ENCODE data around the gene SND1. TPM values are rescaled to one million over a fixed set of nuclear protein-coding genes. Genes with fewer than 3 reads are reported as not detected.

The SND1 gene
- total and polyA plus RNA-seq, 2 donors (not counting 1 experiment from before 2014, with no cell fraction given): 44.4 to 165 TPM

DNA sequence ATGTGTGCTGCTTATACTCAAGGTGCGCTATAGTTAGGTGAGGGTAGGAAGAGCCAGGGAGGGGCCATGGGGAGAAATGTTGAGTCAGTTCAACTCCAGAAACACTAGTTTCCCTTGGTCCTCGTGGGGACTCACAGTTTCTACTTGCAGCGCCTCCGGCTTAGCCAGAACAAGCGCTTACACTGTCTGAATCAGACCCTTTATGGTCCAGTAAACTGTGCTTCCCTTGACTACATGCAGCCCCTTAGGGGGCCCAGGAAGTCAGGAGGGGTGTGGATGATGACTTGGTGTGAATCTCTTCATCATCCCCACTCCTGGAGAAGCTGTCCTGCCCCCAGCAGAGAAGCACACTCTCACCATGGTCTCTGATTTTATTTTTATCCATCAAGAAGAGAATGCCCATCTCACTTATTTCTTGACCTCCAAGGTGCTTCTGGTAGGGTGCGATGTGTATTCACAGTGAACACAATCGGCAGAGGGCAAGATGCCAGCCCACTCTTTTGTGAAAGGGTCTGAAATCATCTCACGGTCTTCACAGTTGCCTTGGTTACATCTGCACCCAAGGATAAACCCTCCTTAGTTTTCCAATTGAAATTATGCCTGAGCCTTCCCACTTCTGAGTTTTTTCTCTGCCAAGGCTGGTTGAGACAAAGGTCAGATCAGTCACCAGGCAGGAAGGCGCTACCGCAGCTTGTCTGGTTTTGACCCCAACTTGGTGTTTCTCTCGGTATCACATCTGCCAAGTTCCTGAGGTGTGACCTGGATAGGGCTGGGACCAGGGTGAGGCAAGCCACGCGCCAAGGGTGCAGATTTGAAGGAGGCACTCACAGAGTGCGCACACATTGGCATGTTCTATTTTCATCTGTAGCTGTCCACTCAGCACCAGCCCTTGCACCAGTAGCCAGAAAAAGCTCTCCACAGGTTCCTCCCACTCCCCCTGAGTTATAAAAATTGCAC, 441.9 kb downstream of the SND1 start:
- H2AFZ ChIP-seq (ENCODE audit: insufficient read depth, low read depth, low read length, poor library complexity, severe bottlenecking): no peak overlapping the region
- no peak overlapping the region for H3K4me2 ChIP-seq (replicated peaks; ENCODE audit: low read depth, low read length, poor library complexity, severe bottlenecking)
- H3K36me3 ChIP-seq (replicated peaks in 1 of 2; ENCODE audit: control extremely low read depth in 1 of 2, control insufficient read depth in 1 of 2, extremely low read depth in 1 of 2, insufficient read depth in 2 of 2, low read length in 1 of 2): peaks cover 0 to 53% of the 10 kb centered on the region in 2 experiments
- TF ChIP-seq, protein P1, sequence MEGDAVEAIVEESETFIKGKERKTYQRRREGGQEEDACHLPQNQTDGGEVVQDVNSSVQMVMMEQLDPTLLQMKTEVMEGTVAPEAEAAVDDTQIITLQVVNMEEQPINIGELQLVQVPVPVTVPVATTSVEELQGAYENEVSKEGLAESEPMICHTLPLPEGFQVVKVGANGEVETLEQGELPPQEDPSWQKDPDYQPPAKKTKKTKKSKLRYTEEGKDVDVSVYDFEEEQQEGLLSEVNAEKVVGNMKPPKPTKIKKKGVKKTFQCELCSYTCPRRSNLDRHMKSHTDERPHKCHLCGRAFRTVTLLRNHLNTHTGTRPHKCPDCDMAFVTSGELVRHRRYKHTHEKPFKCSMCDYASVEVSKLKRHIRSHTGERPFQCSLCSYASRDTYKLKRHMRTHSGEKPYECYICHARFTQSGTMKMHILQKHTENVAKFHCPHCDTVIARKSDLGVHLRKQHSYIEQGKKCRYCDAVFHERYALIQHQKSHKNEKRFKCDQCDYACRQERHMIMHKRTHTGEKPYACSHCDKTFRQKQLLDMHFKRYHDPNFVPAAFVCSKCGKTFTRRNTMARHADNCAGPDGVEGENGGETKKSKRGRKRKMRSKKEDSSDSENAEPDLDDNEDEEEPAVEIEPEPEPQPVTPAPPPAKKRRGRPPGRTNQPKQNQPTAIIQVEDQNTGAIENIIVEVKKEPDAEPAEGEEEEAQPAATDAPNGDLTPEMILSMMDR (IDR thresholded peaks at IDR 0.05): no peak
- no peak for TF ChIP-seq EZH2 (IDR thresholded peaks at IDR 0.05; ENCODE audit: borderline replicate concordance, insufficient read depth, low read depth, low read length, poor library complexity, severe bottlenecking)
- Mint-ChIP-seq H3K9me3 (ENCODE audit: insufficient read depth) (no peaks in the 10 kb centered on the region), H3K4me1 (no peaks in the 10 kb centered on the region), H3K4me3 (no peak overlapping the region), H3K27me3 (no peaks in the 10 kb centered on the region), H3K27ac (peak overlapping the region; percentile 3)
- ChIA-PET CTCF (no interaction called here), POLR2A (no interaction called here)
- ATAC-seq (ENCODE audit: low read depth): no peak
- no peaks in the 10 kb centered on the region for H3K79me2 ChIP-seq (ENCODE audit: control insufficient read depth, insufficient read depth, low read length)
- no peak overlapping the region for H3K27ac ChIP-seq (ENCODE audit: low read length in 2 of 2)
- WGBS (ENCODE audit: insufficient coverage): 88% methylated on average over 11 of the region's 14 CpGs
- H3K4me1 ChIP-seq (ENCODE audit: control insufficient read depth in 2 of 2, insufficient read depth in 2 of 2, low read length in 2 of 2): no peaks in the 10 kb centered on the region
- intact Hi-C loops (cut with micrococcal nuclease): no loop called here
- no peaks in the 10 kb centered on the region for H4K20me1 ChIP-seq (ENCODE audit: control insufficient read depth, insufficient read depth, low read length, poor library complexity, severe bottlenecking)
- H3K4me3 ChIP-seq (ENCODE audit: control extremely low read depth in 1 of 5, extremely low read depth in 1 of 5, insufficient read depth in 1 of 5, low read depth in 2 of 5, low read length in 4 of 5): no peak overlapping the region
- no peak overlapping the region for H3K9ac ChIP-seq (ENCODE audit: low read length)
- peaks cover 0 to 8% (median 0%) of the 10 kb centered on the region in 3 donors for H3K9me3 ChIP-seq (ENCODE audit: control extremely low read depth in 1 of 3, control insufficient read depth in 2 of 3, insufficient read depth in 1 of 3, low read length in 2 of 3)
- no peaks in the 10 kb centered on the region for H3K27me3 ChIP-seq (replicated peaks in 1 of 4; ENCODE audit: control extremely low read depth in 1 of 4, control insufficient read depth in 3 of 4, insufficient read depth in 4 of 4, low read length in 3 of 4)
- no peak for DNase-seq

DNA sequence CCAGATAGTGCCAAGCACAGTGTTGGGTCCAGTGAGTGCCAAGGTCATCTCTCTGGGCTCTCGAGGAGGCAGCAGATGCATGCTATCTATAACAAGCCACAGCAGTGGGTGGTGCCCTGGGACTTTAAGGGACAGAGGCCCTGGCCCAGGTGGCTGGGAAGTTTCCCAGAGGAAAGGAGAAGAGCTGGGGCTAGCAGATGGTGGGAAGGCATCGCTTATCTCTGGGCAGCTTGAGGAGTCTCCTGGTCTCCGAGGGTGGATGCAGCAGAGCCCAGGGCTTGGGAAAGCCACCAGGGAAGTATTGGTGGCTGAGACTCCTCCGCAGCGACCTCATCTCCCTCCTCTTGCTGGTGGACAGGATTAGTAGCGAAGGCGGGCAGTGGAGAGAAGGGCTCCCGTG, 442.7 kb downstream of the SND1 start:
- H3K27ac ChIP-seq (ENCODE audit: low read length in 2 of 2): no peak overlapping the region
- no peak for TF ChIP-seq EZH2 (IDR thresholded peaks at IDR 0.05; ENCODE audit: borderline replicate concordance, insufficient read depth, low read depth, low read length, poor library complexity, severe bottlenecking)
- H3K4me3 ChIP-seq (ENCODE audit: control extremely low read depth in 1 of 5, extremely low read depth in 1 of 5, insufficient read depth in 1 of 5, low read depth in 2 of 5, low read length in 4 of 5): no peak overlapping the region
- DNase-seq (no peak), ATAC-seq (ENCODE audit: low read depth) (no peak)
- Mint-ChIP-seq H3K4me3 (no peak overlapping the region), H3K27ac (no peak overlapping the region), H3K4me1 (no peaks in the 10 kb centered on the region), H3K27me3 (no peaks in the 10 kb centered on the region), H3K9me3 (ENCODE audit: insufficient read depth) (no peaks in the 10 kb centered on the region)
- no peaks in the 10 kb centered on the region for H3K27me3 ChIP-seq (replicated peaks in 1 of 4; ENCODE audit: control extremely low read depth in 1 of 4, control insufficient read depth in 3 of 4, insufficient read depth in 4 of 4, low read length in 3 of 4)
- no peak overlapping the region for H3K9ac ChIP-seq (ENCODE audit: low read length)
- no peaks in the 10 kb centered on the region for H3K79me2 ChIP-seq (ENCODE audit: control insufficient read depth, insufficient read depth, low read length)
- no peaks in the 10 kb centered on the region for H4K20me1 ChIP-seq (ENCODE audit: control insufficient read depth, insufficient read depth, low read length, poor library complexity, severe bottlenecking)
- H3K4me1 ChIP-seq (ENCODE audit: control insufficient read depth in 2 of 2, insufficient read depth in 2 of 2, low read length in 2 of 2): no peaks in the 10 kb centered on the region
- WGBS (ENCODE audit: insufficient coverage): 98% methylated on average over 8 of the region's 8 CpGs
- H3K36me3 ChIP-seq (replicated peaks in 1 of 2; ENCODE audit: control extremely low read depth in 1 of 2, control insufficient read depth in 1 of 2, extremely low read depth in 1 of 2, insufficient read depth in 2 of 2, low read length in 1 of 2): peaks cover 0 to 49% of the 10 kb centered on the region in 2 experiments
- intact Hi-C loops (cut with micrococcal nuclease): no loop called here
- ChIA-PET POLR2A (no interaction called here), CTCF (no interaction called here)
- no peak overlapping the region for H3K4me2 ChIP-seq (replicated peaks; ENCODE audit: low read depth, low read length, poor library complexity, severe bottlenecking)
- H3K9me3 ChIP-seq (ENCODE audit: control extremely low read depth in 1 of 3, control insufficient read depth in 2 of 3, insufficient read depth in 1 of 3, low read length in 2 of 3): peaks cover 0 to 8% (median 0%) of the 10 kb centered on the region in 3 donors
- no peak overlapping the region for H2AFZ ChIP-seq (ENCODE audit: insufficient read depth, low read depth, low read length, poor library complexity, severe bottlenecking)

All from B cell (primary cell).